Muscle of arm (tissue), 12 donors: ENCODE measurements around the gene CMPK2. TPM values are rescaled to one million over a fixed set of nuclear protein-coding genes. Genes with fewer than 3 reads are reported as not detected.

Source experiments
- DNase-seq: peaks from one replicate; pipeline ENCODE4 v3.0.0-alpha.2; 2013
- polyA plus RNA-seq, 12 donors: library from polyadenylated mRNA; unstranded; fragments of 120-200 nt; gene quantifications; one replicate each; pipeline ENCODE4 v1.2.1, GENCODE V29; 2013; ENCODE audit not compliant: insufficient read length in 12 of 12

CMPK2 gene
- polyA plus RNA-seq, 12 donors: 2.7 to 5.3 (median 3.8) TPM; not detected in 1

DNA sequence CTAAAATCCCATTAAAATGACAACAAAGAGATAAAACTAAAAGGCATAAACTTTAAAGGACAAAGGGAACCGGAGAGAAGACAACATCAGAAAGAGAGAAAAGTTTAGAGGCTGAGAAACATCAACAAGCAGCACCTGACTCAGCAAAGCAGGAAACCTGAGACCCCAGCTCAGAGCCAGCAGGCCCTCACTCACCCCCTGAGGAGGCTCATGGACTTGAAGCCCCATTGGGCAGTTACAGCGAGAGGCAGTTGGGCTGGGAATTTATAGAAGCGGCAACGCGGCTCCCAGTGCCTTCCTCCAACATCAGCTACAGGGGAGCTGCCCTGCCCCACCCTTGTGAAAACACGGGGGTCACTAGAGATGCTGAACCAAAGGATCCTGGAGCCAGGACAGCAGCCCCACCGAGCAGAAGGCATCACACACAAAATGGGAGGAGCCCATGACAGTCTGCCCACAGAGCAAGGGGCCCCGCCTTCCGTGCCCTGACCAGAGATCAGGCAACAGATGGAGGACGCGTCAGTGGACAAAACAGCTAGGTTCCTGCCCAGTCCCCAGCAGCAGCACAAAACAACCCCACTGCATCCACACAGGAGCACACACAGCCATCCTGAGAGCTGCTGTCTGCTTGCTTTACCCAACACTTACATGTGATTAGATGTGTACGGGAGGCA is 52.7 kb downstream of the CMPK2 start:
- DNase-seq: no peak

DNA sequence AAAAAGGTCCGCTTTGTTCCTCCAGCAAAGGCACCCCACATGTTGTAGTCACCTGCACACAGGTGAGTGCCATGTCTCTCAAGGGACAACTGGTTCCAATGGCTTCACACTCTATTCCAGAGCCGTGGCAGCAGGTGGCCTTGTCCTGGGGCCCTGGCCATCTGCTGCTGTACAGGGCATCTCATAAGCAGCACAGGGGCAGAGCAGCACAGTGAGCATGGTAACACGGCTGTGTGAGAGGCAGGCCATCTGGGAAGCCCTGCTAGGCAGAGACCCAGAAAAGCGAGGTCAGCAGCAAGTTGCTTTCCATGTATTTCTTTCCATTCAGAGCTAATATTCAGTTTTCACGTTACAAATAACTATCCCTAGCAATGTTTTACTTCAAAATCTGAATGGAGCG is 54.7 kb downstream of the CMPK2 start:
- DNase-seq: no peak

- no peak for DNase-seq
These were observed 57.3 kb downstream of the CMPK2 start for GRCh38 chr2:6808426-6808825.

- no peak for DNase-seq
These were observed 59.1 kb downstream of the CMPK2 start for GRCh38 chr2:6806604-6807003.

- no peak for DNase-seq
These were observed 65.2 kb downstream of the CMPK2 start for GRCh38 chr2:6800553-6800952.

Other genes starting within 250 kb of the CMPK2 start
- 1 to 10 TPM in 10 of 12 donors, not detected in 2; 2.1 to 4.8 (median 3.4) TPM for gene RSAD2, start 11.9 kb upstream of the CMPK2 start, polyA plus RNA-seq
- gene RNF144A, start 51.5 kb upstream of the CMPK2 start, polyA plus RNA-seq: 10 to 100 TPM in 11 of 12 donors, not detected in 1; 16.2 to 32.9 (median 23.0) TPM